CD4-positive, alpha-beta memory T cell (primary cell): ENCODE measurements around the gene NEXN. TPM values are rescaled to one million over a fixed set of nuclear protein-coding genes. Genes with fewer than 3 reads are reported as not detected.
"Not testable (repeated sequence)": the region's sequence is repeated elsewhere in the genome, so short reads cannot be mapped to it uniquely, and the experiment has no call there.

Source experiments
- CTCF ChIA-PET: fragments of 350-600 bp; sonication (Branson Sonifier 250); formaldehyde crosslinking; loops from one replicate; lab custom pipeline; 2021; ENCODE audit warnings: inconsistent platforms; ENCODE audit not compliant: partially characterized antibody; lab: Charles Lee
- POLR2A ChIA-PET: fragments of 350-600 bp; sonication (Branson Sonifier 250); formaldehyde crosslinking; loops from one replicate; lab custom pipeline; 2021; ENCODE audit not compliant: partially characterized antibody; lab: Charles Lee
- DNase-seq, 5 donors: peaks; one replicate each; pipeline versions ENCODE4 v3.0.0 to v3.0.0-alpha.2; 2020 to 2022; ENCODE audit warnings: mixed read lengths in 1 of 5
- H3K27ac ChIP-seq: one replicate; pipeline ENCODE4 v1.7.0; 2013; ENCODE audit warnings: low read depth, low read length
- H3K27me3 ChIP-seq: 2 replicates; pipeline ENCODE4 v1.7.0; 2013; ENCODE audit warnings: mild to moderate bottlenecking, low read length, moderate library complexity; ENCODE audit not compliant: insufficient read depth
- H3K36me3 ChIP-seq: 2 replicates; pipeline ENCODE4 v1.7.0; 2013; ENCODE audit warnings: mild to moderate bottlenecking, low read length, moderate library complexity; ENCODE audit not compliant: insufficient read depth
- H3K4me1 ChIP-seq: 2 replicates; pipeline ENCODE4 v1.7.0; 2013; ENCODE audit warnings: mild to moderate bottlenecking, low read length, moderate library complexity; ENCODE audit not compliant: insufficient read depth
- H3K4me3 ChIP-seq, 2 donors: one replicate each; pipeline ENCODE4 v1.7.0; 2013; ENCODE audit warnings: low read length in 2 of 2, mild to moderate bottlenecking in 1 of 2
- H3K9me3 ChIP-seq, 2 donors: one replicate each; pipeline ENCODE4 v1.7.0; 2013; ENCODE audit warnings: low read length in 2 of 2, control low read depth in 1 of 2; ENCODE audit not compliant: control insufficient read depth in 1 of 2
- H3K27ac Mint-ChIP-seq, 7 donors: one replicate each; pipeline ENCODE4 v1.8.0; 2020 to 2021; ENCODE audit warnings: mixed read lengths in 7 of 7, mild to moderate bottlenecking in 6 of 7, inconsistent platforms in 3 of 7, moderate library complexity in 3 of 7
- H3K27me3 Mint-ChIP-seq, 2 donors: one replicate each; pipeline ENCODE4 v1.8.0; 2020 to 2021; ENCODE audit warnings: mixed read lengths in 2 of 2
- H3K36me3 Mint-ChIP-seq, 2 donors: one replicate each; pipeline ENCODE4 v1.8.0; 2020 to 2021; ENCODE audit warnings: mixed read lengths in 2 of 2, inconsistent platforms in 1 of 2, mild to moderate bottlenecking in 1 of 2
- H3K4me1 Mint-ChIP-seq, 4 donors: one replicate each; pipeline ENCODE4 v1.8.0; 2020 to 2021; ENCODE audit warnings: mixed read lengths in 4 of 4, mild to moderate bottlenecking in 1 of 4
- H3K4me3 Mint-ChIP-seq, 8 donors: one replicate each; pipeline ENCODE4 v1.8.0; 2020 to 2021; ENCODE audit warnings: mixed read lengths in 8 of 8, mild to moderate bottlenecking in 7 of 8, moderate library complexity in 6 of 8, inconsistent platforms in 3 of 8
- H3K9me3 Mint-ChIP-seq, 8 donors: one replicate each; pipeline ENCODE4 v1.8.0; 2020 to 2021; ENCODE audit warnings: mixed read lengths in 8 of 8, mild to moderate bottlenecking in 5 of 8, inconsistent platforms in 3 of 8, moderate library complexity in 1 of 8
- intact Hi-C: fragments of 100-400 bp; cut with micrococcal nuclease; formaldehyde crosslinking; loops from one replicate; pipeline ENCODE4 v1.15.1; 2023
- polyA plus RNA-seq, 2 donors: library from polyadenylated mRNA; unstranded; fragments of 300-500 nt; fragmentation: Illumina TruSeq; gene quantifications; one replicate each; pipeline ENCODE4 v1.2.3, GENCODE V29; 2021
- total RNA-seq, 2 experiments: library from RNA; stranded (reverse); gene quantifications; one replicate each; pipeline ENCODE4 v1.2.3, GENCODE V29; 2021

Gene NEXN
- total and polyA plus RNA-seq, 4 experiments from 2014 or later: 0.31 to 0.67 (median 0.52) TPM

- H3K9me3 Mint-ChIP-seq, H3K27ac ChIP-seq, H3K4me3 Mint-ChIP-seq, H3K9me3 ChIP-seq, DNase-seq, H3K4me3 ChIP-seq, H3K36me3 Mint-ChIP-seq, H3K36me3 ChIP-seq, H3K27me3 Mint-ChIP-seq, intact Hi-C loops, H3K27me3 ChIP-seq: not testable (repeated sequence)
- Mint-ChIP-seq H3K27ac (peak overlapping the region in 1 of 7 donors; percentile 14), H3K4me1 (peaks cover 8 to 22% (median 18%) of the 10 kb centered on the region in 4 donors)
- peaks cover 19% of the 10 kb centered on the region for H3K4me1 ChIP-seq
- ChIA-PET CTCF (interaction anchor here (2.6 kb wide), 1 partner anchor 11 kb away, joined by 6 read pairs; no protein-coding TSS in a partner anchor), POLR2A (interaction anchor here (0.8 to 8.5 kb wide), 2 partner anchors 21 kb away, joined by 4 to 247 read pairs; partner anchors contain the start of gene DNAJB4)
Measured at GRCh38 chr1:77983352-77983996, 95.0 kb downstream of the NEXN start.

GRCh38 chr1:77983997-77984355 is 95.6 kb downstream of the NEXN start:
- H3K4me3 ChIP-seq: no peak overlapping the region
- Mint-ChIP-seq H3K4me1 (peaks cover 8 to 24% (median 19%) of the 10 kb centered on the region in 4 donors), H3K27me3 (no peaks in the 10 kb centered on the region), H3K9me3 (no peaks in the 10 kb centered on the region), H3K36me3 (peaks cover 0 to 4% of the 10 kb centered on the region in 2 donors), H3K4me3 (no peak overlapping the region), H3K27ac (peak overlapping the region in 1 of 7 donors; percentile 14)
- ChIA-PET POLR2A (interaction anchor here (0.8 kb wide), 1 partner anchor 21 kb away, joined by 4 read pairs; the partner anchor contains the start of gene DNAJB4), CTCF (interaction anchor here (2.6 kb wide), 1 partner anchor 11 kb away, joined by 6 read pairs; no protein-coding TSS in a partner anchor)
- no peaks in the 10 kb centered on the region for H3K36me3 ChIP-seq
- H3K27me3 ChIP-seq: no peaks in the 10 kb centered on the region
- H3K27ac ChIP-seq: no peak overlapping the region
- no peaks in the 10 kb centered on the region for H3K9me3 ChIP-seq
- peaks cover 19% of the 10 kb centered on the region for H3K4me1 ChIP-seq
- no peak for DNase-seq
- intact Hi-C loops: no loop called here

GRCh38 chr1:77984629-77985028 is 96.2 kb downstream of the NEXN start:
- Mint-ChIP-seq H3K27ac (peak overlapping the region in 2 of 7 donors; percentile 0 to 2), H3K4me1 (peaks cover 10 to 25% (median 21%) of the 10 kb centered on the region in 4 donors), H3K9me3 (no peaks in the 10 kb centered on the region), H3K36me3 (peaks cover 0 to 4% of the 10 kb centered on the region in 2 donors), H3K27me3 (no peaks in the 10 kb centered on the region), H3K4me3 (no peak overlapping the region)
- no peak for DNase-seq
- intact Hi-C loops: no loop called here
- CTCF ChIA-PET: interaction anchor here (2.6 kb wide), 1 partner anchor 10 kb away, joined by 6 read pairs; no protein-coding TSS in a partner anchor
- Histone ChIP-seq H3K4me3 (no peak overlapping the region), H3K27ac (no peak overlapping the region), H3K36me3 (no peaks in the 10 kb centered on the region), H3K4me1 (peaks cover 19% of the 10 kb centered on the region), H3K9me3 (no peaks in the 10 kb centered on the region), H3K27me3 (no peaks in the 10 kb centered on the region)
- POLR2A ChIA-PET: no interaction called here

- no peaks in the 10 kb centered on the region for H3K9me3 ChIP-seq
- no peak overlapping the region for H3K27ac ChIP-seq
- Mint-ChIP-seq H3K4me3 (no peak overlapping the region), H3K27me3 (no peaks in the 10 kb centered on the region), H3K9me3 (no peaks in the 10 kb centered on the region), H3K27ac (no peak overlapping the region), H3K4me1 (peaks cover 10 to 27% (median 21%) of the 10 kb centered on the region in 4 donors), H3K36me3 (peaks cover 0 to 7% of the 10 kb centered on the region in 2 donors)
- no peaks in the 10 kb centered on the region for H3K36me3 ChIP-seq
- H3K4me3 ChIP-seq: no peak overlapping the region
- intact Hi-C loops: no loop called here
- POLR2A ChIA-PET: no interaction called here
- no peak for DNase-seq
- CTCF ChIA-PET: no interaction called here
- H3K27me3 ChIP-seq: no peaks in the 10 kb centered on the region
- H3K4me1 ChIP-seq: no peaks in the 10 kb centered on the region
Measured at GRCh38 chr1:77986810-77987209, 98.4 kb downstream of the NEXN start.

- intact Hi-C loops: no loop called here
- POLR2A ChIA-PET: interaction anchor here (2.0 kb wide), 1 partner anchor 16 kb away, joined by 6 read pairs; the partner anchor contains the start of gene DNAJB4
- no peak for DNase-seq
- Histone ChIP-seq H3K27me3 (no peaks in the 10 kb centered on the region), H3K9me3 (no peaks in the 10 kb centered on the region), H3K36me3 (no peaks in the 10 kb centered on the region), H3K4me3 (no peak overlapping the region), H3K4me1 (no peaks in the 10 kb centered on the region), H3K27ac (no peak overlapping the region)
- no peak overlapping the region for H3K27ac Mint-ChIP-seq
- no peak overlapping the region for H3K4me3 Mint-ChIP-seq
- H3K4me1 Mint-ChIP-seq: peaks cover 10 to 27% (median 21%) of the 10 kb centered on the region in 4 donors
- H3K27me3 Mint-ChIP-seq: no peaks in the 10 kb centered on the region
- H3K36me3 Mint-ChIP-seq: peaks cover under 1 to 7% of the 10 kb centered on the region in 2 donors
- H3K9me3 Mint-ChIP-seq: no peaks in the 10 kb centered on the region
- CTCF ChIA-PET: no interaction called here
Measured at GRCh38 chr1:77987919-77988318, 99.5 kb downstream of the NEXN start.

- Histone ChIP-seq H3K9me3 (no peaks in the 10 kb centered on the region), H3K4me3 (no peak overlapping the region), H3K4me1 (no peaks in the 10 kb centered on the region), H3K36me3 (no peaks in the 10 kb centered on the region), H3K27ac (no peak overlapping the region), H3K27me3 (no peaks in the 10 kb centered on the region)
- ChIA-PET CTCF (interaction anchor here (1.7 kb wide), 1 partner anchor 9 kb away, joined by 9 read pairs; no protein-coding TSS in a partner anchor), POLR2A (interaction anchor here (2.0 kb wide), 1 partner anchor 14 kb away, joined by 6 read pairs; the partner anchor contains the start of gene DNAJB4)
- H3K36me3 Mint-ChIP-seq: peaks cover 7 to 8% of the 10 kb centered on the region in 2 donors
- no peaks in the 10 kb centered on the region for H3K27me3 Mint-ChIP-seq
- H3K9me3 Mint-ChIP-seq: no peaks in the 10 kb centered on the region
- no peak overlapping the region for H3K27ac Mint-ChIP-seq
- no peak for DNase-seq
- no peak overlapping the region for H3K4me3 Mint-ChIP-seq
- intact Hi-C loops: no loop called here
- peaks cover 7 to 21% (median 17%) of the 10 kb centered on the region in 4 donors for H3K4me1 Mint-ChIP-seq
Measured at GRCh38 chr1:77989744-77990143, 101.3 kb downstream of the NEXN start.

- Histone ChIP-seq H3K27ac (no peak overlapping the region), H3K9me3 (no peaks in the 10 kb centered on the region), H3K27me3 (no peaks in the 10 kb centered on the region), H3K4me1 (no peaks in the 10 kb centered on the region), H3K4me3 (no peak overlapping the region), H3K36me3 (peaks cover 5% of the 10 kb centered on the region)
- POLR2A ChIA-PET: interaction anchor here (0.7 to 1.1 kb wide), 3 partner anchors 10 to 48 kb away, joined by 3 read pairs; partner anchors contain the start of gene FUBP1
- Mint-ChIP-seq H3K9me3 (no peaks in the 10 kb centered on the region), H3K36me3 (peaks cover 7 to 8% of the 10 kb centered on the region in 2 donors), H3K4me3 (no peak overlapping the region), H3K4me1 (peaks cover 7 to 20% (median 16%) of the 10 kb centered on the region in 4 donors), H3K27ac (no peak overlapping the region), H3K27me3 (no peaks in the 10 kb centered on the region)
- no peak for DNase-seq
- CTCF ChIA-PET: interaction anchor here (0.9 to 1.7 kb wide), 2 partner anchors 10 to 11 kb away, joined by 4 to 9 read pairs; no protein-coding TSS in a partner anchor
- intact Hi-C loops: no loop called here
Measured at GRCh38 chr1:77990629-77991204, 102.3 kb downstream of the NEXN start.
